ENCODE measurements around the gene SLC22A2. TPM values are rescaled to one million over a fixed set of nuclear protein-coding genes. Genes with fewer than 3 reads are reported as not detected.

SLC22A2 gene
- total RNA-seq, 1 donor, result not detected

GRCh38 chr6:160172704-160173103 lies 85.9 kb downstream of the SLC22A2 start:
- DNase-seq (ENCODE audit: low read depth in 2 of 3, low spot score in 2 of 3), result no peak

GRCh38 chr6:160170018-160170680 lies 88.5 kb downstream of the SLC22A2 start:
- DNase-seq (ENCODE audit: low read depth in 2 of 3, low spot score in 2 of 3), result no peak

- no peak for DNase-seq (ENCODE audit: low read depth in 2 of 3, low spot score in 2 of 3)
Observed at GRCh38 chr6:160167604-160168399, 90.8 kb downstream of the SLC22A2 start.

Other genes starting within 250 kb of the SLC22A2 start
- under 0.01 TPM for gene SLC22A1, start 137.0 kb downstream of the SLC22A2 start, total RNA-seq
- under 0.01 TPM for gene SLC22A3, start 89.6 kb upstream of the SLC22A2 start, total RNA-seq